Activated CD4-positive, alpha-beta T cell treated with anti-CD3 and anti-CD28 coated beads, Interleukin-2, Interleukin-6, amounts not matched to agents 100 ng/mL and 50 ng/mL, durations not matched to agents 16 hours and 8 hours (primary cell): ENCODE data around the gene THAP10.

Source experiments
- DNase-seq: peaks from one replicate; pipeline ENCODE4 v3.0.0-alpha.2; 2020

THAP10 gene

DNA sequence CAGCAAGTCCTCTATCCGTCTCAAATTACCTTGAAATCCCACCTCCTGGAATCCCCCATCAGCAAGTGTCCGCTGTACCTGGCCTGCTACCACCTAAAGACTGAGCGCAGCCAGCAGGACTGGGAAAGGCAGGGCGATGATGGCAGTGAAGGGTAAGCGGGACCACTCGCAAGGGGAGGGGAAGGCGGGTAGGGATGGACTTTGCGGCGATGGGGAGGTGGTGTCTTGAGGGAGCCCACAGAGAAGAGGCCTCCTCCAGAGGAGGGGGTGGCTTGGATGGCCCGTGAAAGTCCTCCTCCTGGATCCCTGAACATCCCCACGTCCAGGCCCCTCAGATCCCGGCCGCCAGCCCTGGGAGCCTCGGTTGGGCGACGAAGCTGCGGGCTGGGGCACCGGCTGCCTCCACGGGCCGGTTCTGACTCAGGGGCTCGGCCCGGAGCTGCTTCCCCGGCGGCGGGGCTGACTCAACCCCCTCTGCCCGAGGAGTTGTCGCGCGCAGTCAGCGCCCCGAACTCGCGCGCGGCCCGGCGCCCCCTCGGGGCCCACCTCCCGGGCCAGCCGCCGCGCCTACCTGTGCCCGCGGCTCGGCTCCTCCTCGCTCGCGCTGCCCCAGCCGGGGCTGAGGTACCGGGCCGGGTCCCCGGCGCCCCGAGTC, 38.8 kb downstream of the THAP10 start:
- no peak for DNase-seq

DNA sequence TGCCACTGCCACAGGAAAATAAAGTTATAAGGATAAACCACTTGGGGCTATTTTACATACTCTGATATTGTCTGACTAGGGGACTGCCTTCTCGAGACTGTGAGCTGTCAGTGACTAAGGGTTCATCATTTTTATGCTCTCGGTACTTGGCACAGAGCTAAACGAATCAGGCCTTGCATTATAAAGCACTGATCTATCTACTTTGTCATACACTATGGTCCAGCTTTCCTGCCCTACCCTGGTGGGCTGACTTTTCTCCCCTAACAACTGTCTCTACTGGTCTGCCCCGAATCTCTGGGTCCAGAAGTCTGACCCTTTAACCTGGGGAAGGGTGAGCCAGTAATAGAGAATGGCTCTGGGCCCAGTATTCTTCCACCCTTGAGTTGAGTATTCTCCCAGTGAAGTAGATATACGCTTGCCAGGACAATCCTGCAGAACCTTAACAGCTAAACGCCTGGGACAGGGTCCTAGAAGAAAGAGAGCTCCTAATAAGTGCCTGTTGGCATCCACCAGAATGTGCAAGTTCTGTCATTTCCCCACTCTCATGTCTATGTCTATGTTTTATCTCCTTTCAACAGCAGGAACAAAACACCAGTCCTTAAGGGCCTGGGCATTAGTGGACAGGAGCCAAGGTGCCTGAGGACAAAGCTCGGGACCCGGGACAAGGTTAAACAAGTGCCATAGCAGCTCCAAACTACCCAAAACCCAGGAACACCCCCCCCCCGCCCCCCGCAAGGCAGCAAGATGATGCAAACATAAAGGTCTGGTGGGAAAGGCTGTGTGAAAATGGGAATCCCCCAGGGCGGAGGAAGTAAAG, 39.5 kb downstream of the THAP10 start:
- no peak for DNase-seq

GRCh38 chr15:70851889-70852288, 40.3 kb downstream of the THAP10 start:
- DNase-seq: no peak

- DNase-seq: no peak
These were observed 46.5 kb downstream of the THAP10 start for GRCh38 chr15:70845602-70846360.

DNA sequence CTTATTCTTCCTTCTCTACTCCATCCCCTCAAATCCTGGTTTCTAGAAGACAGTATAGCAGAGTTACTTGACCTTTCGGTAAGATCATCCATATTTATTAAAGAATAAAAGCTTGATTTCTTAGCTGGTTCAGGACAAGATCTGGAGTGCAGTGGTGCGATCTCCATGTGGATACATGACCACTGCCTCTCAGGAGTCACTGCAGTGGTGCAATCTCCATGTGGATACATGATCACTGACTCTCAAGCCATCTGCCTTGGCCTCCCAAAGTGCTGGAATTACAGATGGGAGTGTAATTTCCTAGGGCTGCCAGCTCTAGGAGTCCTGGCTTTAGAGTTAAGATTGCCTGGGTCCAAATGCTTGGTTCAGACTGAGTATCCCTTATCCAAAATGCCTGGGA, 54.8 kb downstream of the THAP10 start:
- no peak for DNase-seq

DNA sequence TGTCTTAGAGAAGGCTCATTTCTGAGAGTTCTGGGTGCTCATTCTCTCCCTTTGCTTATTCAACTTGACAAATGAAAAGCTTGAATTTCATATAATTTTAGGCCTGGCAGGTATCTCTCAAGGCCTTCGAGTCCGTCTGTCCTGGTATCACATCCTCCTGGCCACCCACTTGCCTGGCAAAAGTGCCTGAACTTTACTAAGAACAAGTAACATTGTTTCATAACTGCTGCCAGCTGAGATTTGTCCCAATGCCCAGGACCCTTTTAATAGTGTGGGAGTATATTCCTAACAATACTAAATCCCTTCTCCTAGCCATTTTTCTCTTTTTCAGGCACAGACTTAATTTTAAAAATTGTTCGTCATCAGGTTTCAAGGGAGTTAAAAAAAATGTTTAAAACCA, 56.4 kb downstream of the THAP10 start:
- no peak for DNase-seq

DNA sequence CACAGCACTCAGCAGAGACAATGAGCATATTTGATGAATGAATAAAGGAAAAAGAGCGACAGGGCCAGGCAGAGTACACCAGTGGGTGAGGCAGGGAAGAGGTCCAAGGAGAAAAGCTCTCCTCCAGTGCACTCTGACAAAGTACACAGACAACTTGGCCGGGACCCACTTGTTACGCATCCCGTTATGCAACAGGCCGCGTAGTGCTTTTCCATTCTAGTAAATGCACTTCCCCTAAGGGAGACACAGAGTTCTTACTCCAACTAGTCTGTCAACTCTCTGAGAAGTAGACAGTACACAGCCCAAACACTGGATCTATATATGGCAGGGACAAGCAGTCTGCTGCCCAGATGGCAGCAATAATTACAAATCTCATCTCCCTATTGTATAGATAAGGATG, 56.8 kb downstream of the THAP10 start:
- DNase-seq: no peak

GRCh38 chr15:70834999-70835398, 57.2 kb downstream of the THAP10 start:
- no peak for DNase-seq

DNA sequence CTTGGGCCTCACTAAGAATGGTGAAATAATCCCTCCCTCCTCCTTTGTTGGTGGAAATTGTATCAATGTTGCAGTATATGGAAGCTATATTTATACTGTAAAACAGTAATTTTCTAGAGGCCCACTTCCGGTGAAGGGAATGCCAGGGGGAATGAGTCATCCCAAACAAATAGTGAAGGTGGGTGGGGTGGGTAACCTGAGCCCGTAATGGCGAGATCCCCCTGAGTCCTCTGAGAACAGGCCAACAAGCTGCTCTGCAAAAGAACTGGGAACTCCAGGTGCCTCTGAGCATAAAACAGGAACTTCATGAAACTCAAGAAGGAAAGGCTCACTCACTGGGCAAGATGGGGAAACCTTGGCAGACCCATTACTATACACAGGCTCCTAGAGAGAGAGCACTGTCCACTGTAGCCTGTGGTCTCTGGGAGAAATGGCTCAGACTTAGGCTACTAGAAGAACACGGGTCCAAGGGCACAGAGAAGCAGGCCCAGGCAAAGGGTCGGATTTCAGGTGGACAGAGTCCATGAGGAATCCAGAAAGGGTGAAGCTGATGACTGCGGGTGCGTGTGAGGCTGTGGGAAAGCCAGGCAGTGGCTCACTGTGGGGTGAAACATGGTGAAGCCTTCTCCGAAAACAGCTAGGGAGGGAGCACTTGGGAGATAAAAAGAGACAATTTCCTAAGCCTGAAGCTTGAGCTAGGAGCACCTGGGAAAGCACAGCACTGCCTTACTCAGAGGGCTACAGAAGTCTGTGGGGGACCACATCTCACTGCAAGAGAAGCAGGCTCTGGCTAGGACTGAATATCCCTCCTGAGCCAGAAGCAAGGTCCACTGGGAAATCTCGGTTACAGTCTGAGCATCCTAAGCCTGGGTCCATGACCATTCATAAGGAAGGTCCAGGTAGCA, 58.1 kb downstream of the THAP10 start:
- no peak for DNase-seq

DNA sequence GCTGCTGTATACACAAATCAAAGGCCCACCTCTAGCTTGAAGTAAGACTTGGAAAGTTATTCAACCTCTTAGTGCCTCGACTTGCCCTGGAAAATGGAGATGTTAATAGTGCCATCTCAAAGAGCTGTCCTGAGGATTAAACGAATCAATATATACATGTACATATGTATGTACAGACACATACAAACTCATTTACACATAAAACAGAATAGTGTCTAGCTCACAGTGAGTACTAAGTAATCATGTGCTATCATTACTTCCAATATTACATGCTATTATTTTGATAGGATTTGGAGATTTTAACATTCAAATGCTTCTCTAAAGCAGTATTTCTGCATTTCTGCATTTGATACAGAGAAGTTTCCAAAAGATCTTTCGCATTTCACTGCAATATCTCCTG, 58.8 kb downstream of the THAP10 start:
- no peak for DNase-seq

GRCh38 chr15:70832176-70832575, 60.1 kb downstream of the THAP10 start:
- no peak for DNase-seq
